SK-N-SH treated with all-trans-retinoic acid at 6 μM for 48 hours (cell line): ENCODE measurements around the gene SMIM7.
"Not testable (repeated sequence)": the region's sequence is repeated elsewhere in the genome, so short reads cannot be mapped to it uniquely, and the experiment has no call there.

Experiments used
- ATAC-seq: fragments of 200-7000 bp; cut with Tn5 transposase; 3 replicates; pipeline ENCODE4 v1.9.1; 2020; ENCODE audit warnings: mild to moderate bottlenecking, moderate library complexity
- ARNTL ChIP-seq: fragments of 450-650 bp; formaldehyde crosslinking; IDR thresholded peaks from 2 replicates; pipeline ENCODE4 v1.5.0; 2020; ENCODE audit warnings: low read depth, mild to moderate bottlenecking, moderate library complexity, borderline replicate concordance
- BACH2 ChIP-seq: fragments of 250-450 bp; sonication (Bioruptor Pico); IDR thresholded peaks from 2 replicates; pipeline ENCODE4 v1.9.0; 2021; ENCODE audit warnings: mild to moderate bottlenecking, borderline replicate concordance
- CREB5 ChIP-seq: fragments of 250-450 bp; sonication (Bioruptor Pico); IDR thresholded peaks from 2 replicates; pipeline ENCODE4 v1.5.1; 2020; ENCODE audit warnings: low read depth, mild to moderate bottlenecking, moderate library complexity
- CSDC2 ChIP-seq: fragments of 250-450 bp; sonication (Bioruptor Pico); IDR thresholded peaks from 2 replicates; pipeline ENCODE4 v1.5.0; 2020; ENCODE audit warnings: mild to moderate bottlenecking, moderate library complexity
- CSRNP3 ChIP-seq: fragments of 250-450 bp; sonication (Bioruptor Pico); IDR thresholded peaks from 2 replicates; pipeline ENCODE4 v1.5.1; 2021; ENCODE audit warnings: mild to moderate bottlenecking, moderate library complexity
- ESRRG ChIP-seq: fragments of 250-450 bp; sonication (Bioruptor Pico); IDR thresholded peaks from 2 replicates; pipeline ENCODE4 v1.6.1; 2021; ENCODE audit warnings: mild to moderate bottlenecking
- GLIS3 ChIP-seq: fragments of 250-450 bp; sonication (Bioruptor Pico); IDR thresholded peaks from 2 replicates; pipeline ENCODE4 v1.5.0; 2020; ENCODE audit warnings: mild to moderate bottlenecking, moderate library complexity
- ISL1 ChIP-seq: fragments of 250-450 bp; sonication (Bioruptor Pico); IDR thresholded peaks from 2 replicates; pipeline ENCODE4 v2.1.2; 2022; ENCODE audit warnings: mild to moderate bottlenecking, moderate library complexity
- OSR1 ChIP-seq: fragments of 250-450 bp; sonication (Bioruptor Pico); IDR thresholded peaks from 2 replicates; pipeline ENCODE4 v1.8.0; 2022; ENCODE audit warnings: moderate library complexity, mild to moderate bottlenecking, inconsistent platforms
- PATZ1 ChIP-seq: fragments of 250-450 bp; sonication (Bioruptor Pico); IDR thresholded peaks from 2 replicates; pipeline ENCODE4 v1.8.0; 2020; ENCODE audit warnings: mild to moderate bottlenecking, moderate library complexity, borderline replicate concordance
- POU6F1 ChIP-seq: fragments of 250-450 bp; sonication (Bioruptor Pico); IDR thresholded peaks from 2 replicates; pipeline ENCODE4 v1.8.0; 2021; ENCODE audit warnings: low read depth, mild to moderate bottlenecking, moderate library complexity, borderline replicate concordance
- PPARA ChIP-seq: fragments of 250-450 bp; sonication (Bioruptor Pico); IDR thresholded peaks from 2 replicates; pipeline ENCODE4 v1.5.0; 2020; ENCODE audit warnings: mild to moderate bottlenecking, borderline replicate concordance
- SNAI2 ChIP-seq: fragments of 250-450 bp; sonication (Bioruptor Pico); IDR thresholded peaks from 2 replicates; pipeline ENCODE4 v1.5.0; 2020; ENCODE audit warnings: mild to moderate bottlenecking, moderate library complexity
- TCF4 ChIP-seq: fragments of 250-450 bp; sonication (Bioruptor Pico); IDR thresholded peaks from 2 replicates; pipeline ENCODE4 v1.8.0; 2021; ENCODE audit warnings: mild to moderate bottlenecking, moderate library complexity, borderline replicate concordance
- TSHZ2 ChIP-seq: fragments of 250-450 bp; sonication (Bioruptor Pico); IDR thresholded peaks from 2 replicates; pipeline ENCODE4 v1.5.0; 2020; ENCODE audit warnings: mild to moderate bottlenecking, moderate library complexity
- ZC3H10 ChIP-seq: fragments of 250-450 bp; sonication (Bioruptor Pico); IDR thresholded peaks from 2 replicates; pipeline ENCODE4 v1.5.1; 2021; ENCODE audit warnings: mild to moderate bottlenecking, moderate library complexity
- ZFP3 ChIP-seq: fragments of 250-450 bp; sonication (Bioruptor Pico); IDR thresholded peaks from 2 replicates; pipeline ENCODE4 v1.5.0; 2020; ENCODE audit warnings: mild to moderate bottlenecking, moderate library complexity
- ZFP30 ChIP-seq: fragments of 450-650 bp; formaldehyde crosslinking; IDR thresholded peaks from 2 replicates; pipeline ENCODE4 v1.5.0; 2022; ENCODE audit warnings: mild to moderate bottlenecking, moderate library complexity
- ZNF565 ChIP-seq: fragments of 450-650 bp; formaldehyde crosslinking; conservative IDR thresholded peaks from 2 replicates; pipeline ENCODE4 v1.5.0; 2020; ENCODE audit warnings: low read depth, mild to moderate bottlenecking, moderate library complexity
- ZNF70 ChIP-seq: fragments of 450-650 bp; formaldehyde crosslinking; IDR thresholded peaks from 2 replicates; pipeline ENCODE4 v1.5.0; 2020; ENCODE audit warnings: mild to moderate bottlenecking, moderate library complexity

Gene SMIM7

GRCh38 chr19:16677055-16677454 lies 17.1 kb upstream of the SMIM7 start:
- ATAC-seq: no peak
- TF ChIP-seq TCF4 (CRISPR knock-in tag): no peak
- TF ChIP-seq PPARA: no peak

- no peak for ATAC-seq
- TF ChIP-seq ZFP3 (no peak), ISL1 (CRISPR knock-in tag) (no peak), ZFP30 (CRISPR knock-in tag) (no peak), PPARA (no peak), TCF4 (CRISPR knock-in tag) (no peak), PATZ1 (CRISPR knock-in tag) (no peak), BACH2 (CRISPR knock-in tag) (no peak), CREB5 (CRISPR knock-in tag) (no peak), POU6F1 (CRISPR knock-in tag) (no peak), ARNTL (CRISPR knock-in tag) (no peak), SNAI2 (CRISPR knock-in tag) (no peak), ZNF70 (no peak), ESRRG (CRISPR knock-in tag) (no peak), ZC3H10 (CRISPR knock-in tag) (no peak)
Observed at GRCh38 chr19:16676101-16676798, 16.3 kb upstream of the SMIM7 start.

- not testable (repeated sequence) for ATAC-seq
Observed at GRCh38 chr19:16673839-16674238, 13.9 kb upstream of the SMIM7 start.

- TF ChIP-seq ZNF565: no peak
- no peak for TF ChIP-seq ZNF70
- TF ChIP-seq PATZ1 (CRISPR knock-in tag): no peak
- TF ChIP-seq OSR1 (CRISPR knock-in tag): no peak
- TF ChIP-seq TSHZ2: no peak
- no peak for TF ChIP-seq BACH2 (CRISPR knock-in tag)
- TF ChIP-seq ZFP30 (CRISPR knock-in tag): no peak
- TF ChIP-seq ISL1 (CRISPR knock-in tag): no peak
- TF ChIP-seq POU6F1 (CRISPR knock-in tag): no peak
- TF ChIP-seq CSDC2 (CRISPR knock-in tag): no peak
- TF ChIP-seq CSRNP3 (CRISPR knock-in tag): no peak
- TF ChIP-seq CREB5 (CRISPR knock-in tag): no peak
- no peak for TF ChIP-seq GLIS3 (CRISPR knock-in tag)
- no peak for TF ChIP-seq SNAI2 (CRISPR knock-in tag)
- TF ChIP-seq ZC3H10 (CRISPR knock-in tag): no peak
- TF ChIP-seq ESRRG (CRISPR knock-in tag): no peak
- ATAC-seq: no peak
Observed at GRCh38 chr19:16673231-16673630, 13.3 kb upstream of the SMIM7 start.
